SKM-1 treated with dmso at 0.1 percent for 144 hours (cell line): ENCODE data around the gene PDK2.
A peak's percentile ranks its signal among the peaks of the same experiment; 100 is the strongest.

Source experiments
- DNase-seq: peaks from one replicate; lab custom pipeline; 2025; ENCODE audit not compliant: unreplicated experiment; lab: John Stamatoyannopoulos, UW

PDK2 gene

GRCh38 chr17:50133769-50134099, 38.6 kb downstream of the PDK2 start:
- DNase-seq: no peak

GRCh38 chr17:50134206-50135110, 39.3 kb downstream of the PDK2 start:
- no peak for DNase-seq

GRCh38 chr17:50135316-50136095, 40.4 kb downstream of the PDK2 start:
- DNase-seq: no peak

GRCh38 chr17:50136096-50136687, 41.0 kb downstream of the PDK2 start:
- no peak for DNase-seq

- DNase-seq: no peak
Measured at GRCh38 chr17:50137042-50137441, 41.9 kb downstream of the PDK2 start.

- DNase-seq: no peak
Measured at GRCh38 chr17:50139185-50139783, 44.1 kb downstream of the PDK2 start.

GRCh38 chr17:50139950-50140885, 45.1 kb downstream of the PDK2 start:
- DNase-seq: peak; percentile 56

GRCh38 chr17:50141026-50141744, 46.0 kb downstream of the PDK2 start:
- DNase-seq: no peak

- no peak for DNase-seq
Measured at GRCh38 chr17:50141745-50142110, 46.6 kb downstream of the PDK2 start.

- DNase-seq: no peak
Measured at GRCh38 chr17:50143461-50144176, 48.5 kb downstream of the PDK2 start.

- no peak for DNase-seq
Measured at GRCh38 chr17:50144355-50144754, 49.2 kb downstream of the PDK2 start.

- DNase-seq: no peak
Measured at GRCh38 chr17:50144845-50145531, 49.8 kb downstream of the PDK2 start.

GRCh38 chr17:50145532-50146229, 50.5 kb downstream of the PDK2 start:
- DNase-seq: no peak

GRCh38 chr17:50146230-50146926, 51.2 kb downstream of the PDK2 start:
- no peak for DNase-seq

GRCh38 chr17:50146927-50147665, 51.9 kb downstream of the PDK2 start:
- DNase-seq: no peak

GRCh38 chr17:50147841-50148225, 52.7 kb downstream of the PDK2 start:
- DNase-seq: no peak
